Loucy (cell line): Measurements from ENCODE around the gene TTK.

Experiments
- H2AFZ ChIP-seq: fragments of 200-600 bp; sonication (generic); 2 replicates; pipeline ENCODE4 v1.6.0; 2016; ENCODE audit warnings: antibody characterized with exemption, mild to moderate bottlenecking, low read length, moderate library complexity
- H3F3A ChIP-seq: fragments of 200-600 bp; 2 replicates; pipeline ENCODE4 v1.6.0; 2016; ENCODE audit warnings: antibody characterized with exemption, low read depth, mild to moderate bottlenecking
- H3K27me3 ChIP-seq: fragments of 200-600 bp; sonication (generic); 2 replicates; pipeline ENCODE4 v1.6.1; 2014; ENCODE audit warnings: low read length, mild to moderate bottlenecking; ENCODE audit not compliant: insufficient read depth, poor library complexity, severe bottlenecking
- H3K36me3 ChIP-seq: fragments of 200-600 bp; sonication (generic); 2 replicates; pipeline ENCODE4 v1.6.1; 2016; ENCODE audit warnings: low read length; ENCODE audit not compliant: insufficient read depth
- H3K4me1 ChIP-seq: fragments of 200-600 bp; sonication (generic); 2 replicates; pipeline ENCODE4 v1.5.1; 2014; ENCODE audit warnings: low read length, mild to moderate bottlenecking; ENCODE audit not compliant: insufficient read depth, poor library complexity, severe bottlenecking
- H3K4me2 ChIP-seq: fragments of 200-600 bp; sonication (generic); 2 replicates; pipeline ENCODE4 v1.6.0; 2014; ENCODE audit warnings: antibody characterized with exemption, low read length, low read depth, mild to moderate bottlenecking; ENCODE audit not compliant: poor library complexity, severe bottlenecking
- H3K4me3 ChIP-seq: fragments of 200-600 bp; sonication (generic); 2 replicates; pipeline ENCODE4 v1.5.1; 2014; ENCODE audit warnings: low read length, mild to moderate bottlenecking, mixed read lengths; ENCODE audit not compliant: poor library complexity, severe bottlenecking
- H3K79me2 ChIP-seq: fragments of 200-600 bp; sonication (generic); 2 replicates; pipeline ENCODE4 v1.6.1; 2014; ENCODE audit warnings: low read length; ENCODE audit not compliant: insufficient read depth
- H3K9ac ChIP-seq: fragments of 200-600 bp; sonication (generic); 2 replicates; pipeline ENCODE4 v1.6.0; 2014; ENCODE audit warnings: mild to moderate bottlenecking, low read depth, low read length, moderate library complexity; ENCODE audit not compliant: poor library complexity, severe bottlenecking
- H3K9me2 ChIP-seq: fragments of 200-600 bp; sonication (generic); replicated peaks from 2 replicates; pipeline ENCODE4 v1.6.1; 2016; ENCODE audit warnings: low read depth, low read length, mixed read lengths
- H3K9me3 ChIP-seq: fragments of 200-600 bp; sonication (generic); 2 replicates; pipeline ENCODE4 v1.6.1; 2014; ENCODE audit warnings: mild to moderate bottlenecking, antibody characterized with exemption, low read length, low read depth; ENCODE audit not compliant: insufficient read depth
- H4K20me1 ChIP-seq: fragments of 200-600 bp; sonication (generic); 2 replicates; pipeline ENCODE4 v1.6.0; 2014; ENCODE audit warnings: antibody characterized with exemption, low read length, mild to moderate bottlenecking; ENCODE audit not compliant: insufficient read depth, poor library complexity, severe bottlenecking
- EZH2phosphoT487 ChIP-seq: fragments of 200-600 bp; IDR thresholded peaks from 2 replicates; pipeline ENCODE4 v1.6.1; 2018; ENCODE audit warnings: antibody characterized with exemption, mild to moderate bottlenecking, moderate library complexity, borderline replicate concordance
- TF ChIP-seq, protein P1 (sequence below): fragments of 200-600 bp; sonication (generic); conservative IDR thresholded peaks from 2 replicates; pipeline ENCODE4 v1.5.1; 2014; ENCODE audit warnings: mild to moderate bottlenecking, antibody characterized with exemption, low read length

The TTK gene

DNA sequence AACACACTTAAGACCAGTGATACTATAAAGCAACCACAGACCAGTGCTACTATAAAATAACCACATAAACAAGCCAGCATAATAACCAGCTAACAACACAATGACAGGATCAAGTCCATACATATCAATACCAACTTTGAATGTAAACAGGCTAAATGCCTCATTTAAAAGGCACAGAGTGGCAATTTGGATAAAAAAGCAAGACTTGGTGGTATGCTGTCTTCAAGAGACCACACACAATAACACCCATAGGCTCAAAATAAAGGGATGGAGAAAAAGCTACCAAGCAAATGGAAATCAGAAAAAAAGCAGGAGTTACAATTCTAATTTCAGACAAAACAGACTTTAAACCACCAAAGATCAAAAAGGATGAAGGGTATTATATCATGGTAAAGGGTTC is 37.3 kb upstream of the TTK start:
- Histone ChIP-seq H3K79me2 (no peaks in the 10 kb centered on the region), H4K20me1 (no peaks in the 10 kb centered on the region), H2AFZ (no peak overlapping the region)

DNA sequence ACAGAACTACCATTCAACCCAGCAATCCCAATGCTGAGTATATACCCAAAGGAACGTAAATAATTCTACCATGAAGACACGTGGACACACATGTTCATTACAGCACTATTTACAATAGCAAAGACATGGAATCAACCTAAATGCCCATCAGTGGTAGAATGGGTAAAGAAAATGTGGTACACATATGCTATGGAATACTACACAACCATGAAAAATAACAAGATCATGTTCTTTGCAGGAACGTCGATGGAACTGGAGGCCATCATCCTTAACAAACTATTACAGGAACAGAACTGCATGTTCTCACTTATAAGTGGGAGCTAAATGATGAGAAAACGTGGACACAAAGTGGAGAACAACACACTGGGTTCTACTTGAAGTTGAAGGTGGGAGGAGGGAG is 34.7 kb upstream of the TTK start:
- no peak overlapping the region for H2AFZ ChIP-seq
- no peaks in the 10 kb centered on the region for H3K27me3 ChIP-seq
- no peaks in the 10 kb centered on the region for H3K9me2 ChIP-seq
- H3K9me3 ChIP-seq: no peaks in the 10 kb centered on the region; the same call in 1 of the 2 replicates
- H4K20me1 ChIP-seq: no peaks in the 10 kb centered on the region
- H3K36me3 ChIP-seq: no peaks in the 10 kb centered on the region
- TF ChIP-seq, protein P1, sequence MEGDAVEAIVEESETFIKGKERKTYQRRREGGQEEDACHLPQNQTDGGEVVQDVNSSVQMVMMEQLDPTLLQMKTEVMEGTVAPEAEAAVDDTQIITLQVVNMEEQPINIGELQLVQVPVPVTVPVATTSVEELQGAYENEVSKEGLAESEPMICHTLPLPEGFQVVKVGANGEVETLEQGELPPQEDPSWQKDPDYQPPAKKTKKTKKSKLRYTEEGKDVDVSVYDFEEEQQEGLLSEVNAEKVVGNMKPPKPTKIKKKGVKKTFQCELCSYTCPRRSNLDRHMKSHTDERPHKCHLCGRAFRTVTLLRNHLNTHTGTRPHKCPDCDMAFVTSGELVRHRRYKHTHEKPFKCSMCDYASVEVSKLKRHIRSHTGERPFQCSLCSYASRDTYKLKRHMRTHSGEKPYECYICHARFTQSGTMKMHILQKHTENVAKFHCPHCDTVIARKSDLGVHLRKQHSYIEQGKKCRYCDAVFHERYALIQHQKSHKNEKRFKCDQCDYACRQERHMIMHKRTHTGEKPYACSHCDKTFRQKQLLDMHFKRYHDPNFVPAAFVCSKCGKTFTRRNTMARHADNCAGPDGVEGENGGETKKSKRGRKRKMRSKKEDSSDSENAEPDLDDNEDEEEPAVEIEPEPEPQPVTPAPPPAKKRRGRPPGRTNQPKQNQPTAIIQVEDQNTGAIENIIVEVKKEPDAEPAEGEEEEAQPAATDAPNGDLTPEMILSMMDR: no peak
- TF ChIP-seq EZH2phosphoT487: no peak
- H3F3A ChIP-seq: no peaks in the 10 kb centered on the region
- no peak overlapping the region for H3K9ac ChIP-seq
- no peak overlapping the region for H3K4me3 ChIP-seq
- H3K79me2 ChIP-seq: no peaks in the 10 kb centered on the region
- H3K4me1 ChIP-seq: peaks cover 6% of the 10 kb centered on the region
- H3K4me2 ChIP-seq: no peak overlapping the region

More for the DNA sequence above, 37.3 kb upstream of the TTK start:
- H3K9ac ChIP-seq: no peak overlapping the region
- no peaks in the 10 kb centered on the region for H3K36me3 ChIP-seq
- H3K9me3 ChIP-seq: peaks cover 5% of the 10 kb centered on the region; the same call in 1 of the 2 replicates
- no peaks in the 10 kb centered on the region for H3K27me3 ChIP-seq
- peaks cover 18% of the 10 kb centered on the region for H3K4me1 ChIP-seq
- H3F3A ChIP-seq: no peaks in the 10 kb centered on the region
- no peak overlapping the region for H3K4me3 ChIP-seq
- TF ChIP-seq EZH2phosphoT487: no peak
- TF ChIP-seq, protein P1: no peak
- no peak overlapping the region for H3K4me2 ChIP-seq
- no peaks in the 10 kb centered on the region for H3K9me2 ChIP-seq

DNA sequence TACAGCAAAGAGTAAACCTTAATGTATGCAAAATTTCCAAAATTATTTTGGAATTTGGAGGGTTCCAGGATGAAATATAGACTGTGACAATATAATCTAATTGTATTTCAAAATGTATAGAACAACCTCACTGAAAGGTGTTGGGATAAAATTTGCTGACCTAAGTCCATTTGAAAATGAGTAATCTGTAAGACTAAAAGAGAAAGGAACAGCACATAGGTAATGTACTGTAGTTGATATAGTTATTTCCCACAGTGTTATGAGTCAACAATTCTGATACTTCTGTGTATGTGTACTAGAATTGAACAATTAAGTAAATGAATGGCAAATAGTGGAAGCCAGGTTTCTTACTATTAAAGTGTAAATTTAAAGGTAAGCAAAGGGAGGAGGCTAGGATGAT is 33.3 kb upstream of the TTK start:
- no peak for TF ChIP-seq EZH2phosphoT487
- TF ChIP-seq, protein P1: no peak
- Histone ChIP-seq H3K36me3 (no peaks in the 10 kb centered on the region), H3K27me3 (no peaks in the 10 kb centered on the region), H3K9ac (no peak overlapping the region), H3K4me1 (no peaks in the 10 kb centered on the region), H3K9me2 (no peaks in the 10 kb centered on the region), H3K79me2 (no peaks in the 10 kb centered on the region), H3F3A (no peaks in the 10 kb centered on the region), H3K9me3 (no peaks in the 10 kb centered on the region; the same call in 1 of the 2 replicates), H3K4me3 (no peak overlapping the region), H3K4me2 (no peak overlapping the region), H4K20me1 (no peaks in the 10 kb centered on the region), H2AFZ (no peak overlapping the region)
